ENCODE data around the gene CALN1.

DNA sequence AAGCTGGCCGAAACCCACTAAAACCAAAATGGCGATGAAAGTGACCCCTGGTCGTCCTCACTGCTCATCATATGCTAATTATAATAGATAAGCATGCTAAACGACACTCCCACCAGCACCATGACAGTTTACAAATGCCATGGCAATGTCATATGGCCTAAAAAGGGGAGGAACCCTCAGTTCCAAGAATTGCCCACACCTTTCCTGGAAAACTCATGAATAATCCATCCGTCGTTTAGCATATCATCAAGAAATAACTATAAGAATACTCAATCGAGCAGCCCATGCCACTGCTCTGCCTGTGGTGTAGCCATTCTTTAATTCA is 422.0 kb downstream of the CALN1 start:
- TF ChIP-seq ZNF274 (IDR thresholded peaks at IDR 0.05; ENCODE audit: low read depth, low read length) (no peak), SUZ12 (IDR thresholded peaks at IDR 0.05; ENCODE audit: extremely low read depth, insufficient read depth, insufficient read length) (no peak)
